ENCODE data around the gene TMEM126A. TPM values are rescaled to one million over a fixed set of nuclear protein-coding genes. Genes with fewer than 3 reads are reported as not detected.

The TMEM126A gene
- total RNA-seq, 1 donor from 2014 or later: 47.2 TPM

- TF ChIP-seq CTCF (IDR thresholded peaks at IDR 0.05; ENCODE audit: insufficient read depth, low read depth, low read length) (no peak), EZH2 (IDR thresholded peaks at IDR 0.05; ENCODE audit: insufficient read depth, low read length) (no peak)
- Mint-ChIP-seq H3K27ac (ENCODE audit: unreplicated experiment) (peak within 1 kb of the TSS; percentile 97), H3K9me3 (ENCODE audit: unreplicated experiment) (no peaks in the 10 kb centered on the region), H3K27me3 (ENCODE audit: low read depth, unreplicated experiment) (no peaks in the 10 kb centered on the region), H3K4me1 (ENCODE audit: low read depth, unreplicated experiment) (peaks cover 12% of the 10 kb centered on the region), H3K36me3 (ENCODE audit: low read depth, unreplicated experiment) (peaks cover 5% of the 10 kb centered on the region), H3K4me3 (ENCODE audit: unreplicated experiment) (peak within 1 kb of the TSS; percentile 99)
- Histone ChIP-seq H3K36me3 (ENCODE audit: insufficient read depth, low read length) (peaks cover 6% of the 10 kb centered on the region), H2AFZ (ENCODE audit: low read depth, low read length) (peak within 1 kb of the TSS; percentile 64), H3K27ac (ENCODE audit: low read depth, low read length) (peak within 1 kb of the TSS; percentile 98), H3K4me1 (ENCODE audit: insufficient read depth, low read length) (peaks cover 12% of the 10 kb centered on the region), H3K9ac (ENCODE audit: low read length) (peak within 1 kb of the TSS; percentile 97), H3K4me3 (ENCODE audit: insufficient read depth, low read depth, low read length) (peak within 1 kb of the TSS; percentile 95), H3K79me2 (ENCODE audit: insufficient read depth, low read length) (peaks cover 50% of the 10 kb centered on the region), H4K20me1 (ENCODE audit: insufficient read depth, low read length) (peaks cover 43% of the 10 kb centered on the region), H3K9me3 (ENCODE audit: insufficient read depth, low read depth, low read length) (no peaks in the 10 kb centered on the region), H3K4me2 (ENCODE audit: low read length) (peak within 1 kb of the TSS; percentile 98), H3K27me3 (ENCODE audit: insufficient read depth, low read length) (no peaks in the 10 kb centered on the region)
- FAIRE-seq (no peak), DNase-seq (ENCODE audit: low read depth) (peak; percentile 85)
Observed at GRCh38 chr11:85664615-85665481, 17.1 kb downstream of the TMEM126A start, which contains the start of gene CREBZF. CREBZF (minus strand) TSS chr11:85665129; CDS start chr11:85664875, 254 bp downstream.

DNA sequence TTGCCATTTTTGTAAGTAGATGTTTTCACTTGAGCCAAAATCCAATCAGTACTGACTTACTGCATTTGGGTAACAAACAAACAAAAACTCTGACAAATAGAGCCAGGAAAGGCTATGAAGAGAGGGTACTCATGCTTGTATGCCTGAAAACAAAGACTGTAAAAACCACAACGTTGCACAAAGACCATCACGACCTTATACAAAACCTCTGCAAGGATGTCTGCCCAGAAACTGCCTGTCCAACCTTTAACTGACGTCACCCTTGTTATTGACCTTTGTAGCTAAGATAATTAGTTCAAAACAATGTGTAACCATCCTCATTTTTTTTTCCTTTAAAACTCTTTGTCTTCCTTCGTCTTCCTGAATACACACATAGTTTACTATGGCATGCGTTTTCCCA is 18.0 kb downstream of the TMEM126A start:
- H3K4me2 ChIP-seq (ENCODE audit: low read length): peak overlapping the region; percentile 98
- Mint-ChIP-seq H3K27ac (ENCODE audit: unreplicated experiment) (peak overlapping the region; percentile 95), H3K4me3 (ENCODE audit: unreplicated experiment) (no peak overlapping the region), H3K9me3 (ENCODE audit: unreplicated experiment) (no peaks in the 10 kb centered on the region), H3K4me1 (ENCODE audit: low read depth, unreplicated experiment) (peaks cover 4% of the 10 kb centered on the region), H3K36me3 (ENCODE audit: low read depth, unreplicated experiment) (peaks cover 2% of the 10 kb centered on the region), H3K27me3 (ENCODE audit: low read depth, unreplicated experiment) (no peaks in the 10 kb centered on the region)
- FAIRE-seq: no peak
- H3K9me3 ChIP-seq (ENCODE audit: insufficient read depth, low read depth, low read length): no peaks in the 10 kb centered on the region
- H3K36me3 ChIP-seq (ENCODE audit: insufficient read depth, low read length): peaks cover 4% of the 10 kb centered on the region
- no peaks in the 10 kb centered on the region for H3K27me3 ChIP-seq (ENCODE audit: insufficient read depth, low read length)
- peak; percentile 38 for DNase-seq (ENCODE audit: low read depth)
- no peak overlapping the region for H3K9ac ChIP-seq (ENCODE audit: low read length)
- H4K20me1 ChIP-seq (ENCODE audit: insufficient read depth, low read length): peaks cover 36% of the 10 kb centered on the region
- H3K27ac ChIP-seq (ENCODE audit: low read depth, low read length): no peak overlapping the region
- TF ChIP-seq EZH2 (IDR thresholded peaks at IDR 0.05; ENCODE audit: insufficient read depth, low read length) (no peak), CTCF (IDR thresholded peaks at IDR 0.05; ENCODE audit: insufficient read depth, low read depth, low read length) (no peak)
- H2AFZ ChIP-seq (ENCODE audit: low read depth, low read length): peak overlapping the region; percentile 58
- peak overlapping the region; percentile 95 for H3K4me3 ChIP-seq (ENCODE audit: insufficient read depth, low read depth, low read length)
- H3K79me2 ChIP-seq (ENCODE audit: insufficient read depth, low read length): peaks cover 42% of the 10 kb centered on the region
- peaks cover 12% of the 10 kb centered on the region for H3K4me1 ChIP-seq (ENCODE audit: insufficient read depth, low read length)

- Histone ChIP-seq H4K20me1 (ENCODE audit: insufficient read depth, low read length) (peaks cover 27% of the 10 kb centered on the region), H3K4me2 (ENCODE audit: low read length) (no peak overlapping the region), H2AFZ (ENCODE audit: low read depth, low read length) (no peak overlapping the region), H3K79me2 (ENCODE audit: insufficient read depth, low read length) (peaks cover 32% of the 10 kb centered on the region), H3K9ac (ENCODE audit: low read length) (no peak overlapping the region), H3K27me3 (ENCODE audit: insufficient read depth, low read length) (no peaks in the 10 kb centered on the region), H3K36me3 (ENCODE audit: insufficient read depth, low read length) (no peaks in the 10 kb centered on the region), H3K27ac (ENCODE audit: low read depth, low read length) (no peak overlapping the region), H3K4me3 (ENCODE audit: insufficient read depth, low read depth, low read length) (no peak overlapping the region), H3K4me1 (ENCODE audit: insufficient read depth, low read length) (peaks cover 6% of the 10 kb centered on the region), H3K9me3 (ENCODE audit: insufficient read depth, low read depth, low read length) (no peaks in the 10 kb centered on the region)
- no peak for TF ChIP-seq CTCF (IDR thresholded peaks at IDR 0.05; ENCODE audit: insufficient read depth, low read depth, low read length)
- no peak for TF ChIP-seq EZH2 (IDR thresholded peaks at IDR 0.05; ENCODE audit: insufficient read depth, low read length)
- no peaks in the 10 kb centered on the region for H3K9me3 Mint-ChIP-seq (ENCODE audit: unreplicated experiment)
- FAIRE-seq (no peak), DNase-seq (ENCODE audit: low read depth) (no peak)
- no peaks in the 10 kb centered on the region for H3K4me1 Mint-ChIP-seq (ENCODE audit: low read depth, unreplicated experiment)
- H3K27me3 Mint-ChIP-seq (ENCODE audit: low read depth, unreplicated experiment): no peaks in the 10 kb centered on the region
- H3K4me3 Mint-ChIP-seq (ENCODE audit: unreplicated experiment): no peak overlapping the region
- no peak overlapping the region for H3K27ac Mint-ChIP-seq (ENCODE audit: unreplicated experiment)
- H3K36me3 Mint-ChIP-seq (ENCODE audit: low read depth, unreplicated experiment): peaks cover 2% of the 10 kb centered on the region
Observed at GRCh38 chr11:85666687-85667086, 18.9 kb downstream of the TMEM126A start.

Data from astrocyte (in vitro differentiated cells and primary cell).